ENCODE data around the gene PSMB1.

The PSMB1 gene

GRCh38 chr6:170552765-170553533 is at the start of gene PSMB1:
TSS of gene PSMB1 (minus strand) at chr6:170553307. CDS start at chr6:170553242, 65 bp downstream.
- DNase-seq (ENCODE audit: low spot score), result peak; percentile 61

DNA sequence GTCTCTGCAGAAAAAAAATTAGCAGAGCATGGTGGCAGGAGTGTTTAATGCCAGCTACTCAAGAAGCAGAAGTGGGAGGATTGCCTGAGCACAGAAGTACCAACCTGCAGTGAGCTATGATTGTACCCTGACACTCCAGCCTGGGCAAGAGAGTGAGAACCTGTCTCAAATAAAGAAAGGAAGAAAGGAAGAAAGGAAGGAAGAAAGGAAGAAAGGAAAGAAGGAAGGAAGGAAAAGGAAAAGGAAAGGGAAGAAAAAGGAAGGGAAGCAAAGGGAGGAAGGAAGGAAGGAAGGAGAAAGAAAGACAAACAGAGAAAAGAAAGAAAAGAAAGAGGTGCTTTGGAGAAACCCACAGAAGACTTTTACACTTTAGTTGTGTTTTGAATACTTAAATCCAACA is 44.2 kb upstream of the PSMB1 start:
- DNase-seq (ENCODE audit: low spot score), result no peak

GRCh38 chr6:170596426-170596825 is 43.3 kb upstream of the PSMB1 start:
- no peak for DNase-seq (ENCODE audit: low spot score)

DNA sequence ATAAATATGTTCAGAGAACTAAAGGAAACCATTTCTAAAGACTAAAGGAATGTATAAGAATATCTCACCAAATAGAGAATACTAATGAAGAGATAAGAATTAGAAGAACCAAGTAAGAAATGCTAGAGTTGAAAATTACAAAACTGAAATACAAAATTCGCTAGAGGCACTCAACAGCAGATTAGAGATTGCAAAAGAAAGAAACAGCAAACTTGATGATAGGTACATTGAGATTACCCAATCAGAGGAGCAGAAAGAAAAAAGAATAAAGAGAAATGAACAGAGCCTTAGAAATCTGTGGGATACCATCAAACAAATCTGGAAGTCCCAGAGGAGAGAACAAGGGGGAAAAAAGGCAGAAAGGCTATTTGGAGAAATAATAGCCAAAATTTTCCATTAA is 37.6 kb upstream of the PSMB1 start:
- no peak for DNase-seq (ENCODE audit: low spot score)

DNA sequence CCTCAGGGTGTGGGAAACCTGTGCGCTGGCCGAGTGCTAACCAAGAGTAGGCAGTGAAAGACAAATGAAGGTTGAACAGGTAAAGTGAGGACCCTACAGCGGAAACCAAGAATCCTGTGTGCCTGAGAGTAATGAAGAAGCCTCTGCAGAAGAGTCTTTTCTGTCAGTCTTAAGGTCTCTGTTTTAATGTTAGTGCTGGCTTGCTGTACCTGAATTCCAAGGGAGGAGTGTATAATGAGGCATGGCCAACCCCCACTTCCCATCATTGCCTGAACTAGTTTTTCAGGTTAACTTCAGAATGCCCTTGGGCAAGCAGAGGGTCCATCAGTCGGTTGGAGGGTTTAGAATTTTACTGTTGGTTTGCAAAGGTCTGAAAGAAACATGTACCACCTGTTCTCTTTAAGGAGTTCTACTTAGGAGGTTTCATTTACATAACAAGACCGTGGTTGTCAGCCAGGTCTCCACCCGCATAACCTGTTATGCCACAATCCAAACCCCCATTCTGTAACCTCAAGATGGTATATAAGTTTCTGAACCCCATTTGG is 31.9 kb upstream of the PSMB1 start:
- no peak for DNase-seq (ENCODE audit: low spot score)

GRCh38 chr6:170584181-170584953 is 31.3 kb upstream of the PSMB1 start, which contains the start of gene PDCD2:
TSS of gene PDCD2 (minus strand) at chr6:170584637. CDS start at chr6:170584581, 56 bp downstream.
- peak; percentile 95 for DNase-seq (ENCODE audit: low spot score)

- no peak for DNase-seq (ENCODE audit: low spot score)
Observed at GRCh38 chr6:170583756-170584180, 30.7 kb upstream of the PSMB1 start.

DNA sequence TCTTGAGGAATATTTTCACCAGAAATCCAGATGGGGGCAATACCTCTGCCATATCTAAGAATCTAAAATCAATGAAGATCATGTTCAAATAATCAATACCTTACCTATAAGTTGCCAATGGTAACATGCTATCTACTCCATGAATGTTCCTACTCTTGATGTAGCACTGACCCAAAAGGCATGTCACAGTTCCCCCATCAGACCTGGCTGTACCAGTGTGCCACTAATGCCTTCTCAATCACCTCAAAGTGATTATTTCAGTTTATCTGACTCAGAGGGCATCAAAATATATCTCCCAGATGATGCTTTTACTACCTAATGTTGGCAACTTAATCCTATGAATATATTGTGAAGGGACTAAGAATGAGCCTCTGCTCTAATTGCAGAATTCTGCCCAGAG is 25.8 kb upstream of the PSMB1 start:
- no peak for DNase-seq (ENCODE audit: low spot score)

DNA sequence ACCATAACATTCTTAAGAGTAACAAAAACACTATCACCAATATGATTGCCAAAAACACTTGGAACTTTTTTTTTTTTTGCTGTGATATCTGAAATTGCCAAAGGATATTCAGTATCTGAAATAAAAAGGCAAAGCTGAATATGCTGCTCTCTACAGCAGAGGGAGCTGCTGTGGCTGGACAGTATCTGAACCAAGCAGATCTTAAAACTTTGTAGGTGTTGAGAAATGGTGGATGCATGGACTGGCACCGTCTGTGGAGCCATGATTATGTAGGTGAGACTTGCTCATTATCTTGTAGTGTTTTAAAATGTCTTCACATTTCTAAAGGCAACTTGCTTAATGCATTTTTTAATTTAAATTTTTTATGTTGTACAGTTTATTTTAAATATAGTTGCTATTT is 22.1 kb upstream of the PSMB1 start:
- DNase-seq (ENCODE audit: low spot score), result no peak

DNA sequence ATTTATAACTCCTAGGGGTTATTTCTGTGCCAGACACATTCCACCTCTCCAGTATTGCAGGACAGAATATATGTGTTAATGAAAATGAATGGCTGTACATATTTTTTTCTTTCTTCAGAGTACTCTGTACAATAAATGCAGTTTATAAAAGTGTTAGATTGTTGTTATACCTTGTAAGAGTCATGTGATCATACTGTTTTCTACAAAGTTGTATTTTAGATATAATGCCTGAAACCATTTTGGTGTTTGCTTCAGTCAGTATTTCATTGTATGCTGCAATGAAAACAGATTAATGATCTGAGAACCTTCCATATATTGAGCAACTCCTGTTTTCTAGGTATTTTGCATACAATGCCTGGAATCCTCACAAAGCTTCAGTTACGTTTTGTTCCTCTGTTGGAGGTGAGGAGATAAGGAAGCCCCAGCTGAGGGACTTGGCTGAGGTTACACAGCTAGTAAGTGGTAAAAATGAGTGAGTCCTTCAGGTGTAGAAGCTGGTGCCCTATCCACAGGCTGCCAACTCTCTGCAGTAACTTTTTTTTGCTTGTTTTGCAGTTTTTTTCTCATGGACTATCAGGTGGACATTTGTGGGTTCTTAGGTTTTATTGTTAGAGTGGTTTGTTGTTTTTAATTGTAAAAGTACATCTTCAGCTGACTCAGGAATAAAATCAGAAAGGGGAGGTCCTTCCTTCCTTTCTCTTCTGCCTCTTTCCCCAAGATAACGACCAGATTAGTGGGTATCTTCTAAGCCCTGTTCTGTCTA is 19.8 kb upstream of the PSMB1 start:
- no peak for DNase-seq (ENCODE audit: low spot score)

GRCh38 chr6:170564936-170565530 is 11.9 kb upstream of the PSMB1 start:
- DNase-seq (ENCODE audit: low spot score), result no peak

DNA sequence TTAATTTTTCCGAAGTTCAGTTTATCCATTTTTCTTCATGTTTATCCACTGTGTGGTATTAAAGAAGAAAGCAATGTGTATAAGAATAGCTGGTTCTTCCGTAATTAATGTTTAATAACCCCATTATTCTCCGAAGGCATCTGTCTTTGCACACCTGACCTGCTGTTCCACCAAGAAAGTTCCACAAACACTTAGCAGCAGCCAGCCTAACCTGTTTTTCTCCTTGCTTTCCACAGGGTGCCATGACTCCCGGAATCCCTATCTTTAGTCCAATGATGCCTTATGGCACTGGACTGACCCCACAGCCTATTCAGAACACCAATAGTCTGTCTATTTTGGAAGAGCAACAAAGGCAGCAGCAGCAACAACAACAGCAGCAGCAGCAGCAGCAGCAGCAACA is 8.4 kb upstream of the PSMB1 start:
- DNase-seq (ENCODE audit: low spot score), result no peak

DNA sequence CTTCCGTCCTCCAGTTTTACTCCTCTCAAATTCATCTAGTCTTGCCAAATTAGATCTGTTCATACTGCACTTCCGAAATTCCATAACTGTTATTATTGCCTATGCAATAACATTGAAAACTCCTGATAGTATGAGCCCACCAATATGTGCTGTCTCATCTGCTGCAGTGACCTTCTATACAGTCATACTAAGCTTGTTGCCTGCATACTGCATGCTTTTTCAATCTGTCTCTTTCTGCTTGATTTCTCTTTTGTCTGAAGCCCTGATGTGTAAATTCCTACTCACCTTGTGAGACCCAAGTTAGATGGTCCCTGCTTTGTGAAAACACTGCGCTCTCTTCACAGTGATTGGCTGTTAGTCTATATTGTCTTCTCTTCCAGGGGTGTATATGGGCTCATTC is 2.2 kb upstream of the PSMB1 start:
- DNase-seq (ENCODE audit: low spot score), result no peak

DNA sequence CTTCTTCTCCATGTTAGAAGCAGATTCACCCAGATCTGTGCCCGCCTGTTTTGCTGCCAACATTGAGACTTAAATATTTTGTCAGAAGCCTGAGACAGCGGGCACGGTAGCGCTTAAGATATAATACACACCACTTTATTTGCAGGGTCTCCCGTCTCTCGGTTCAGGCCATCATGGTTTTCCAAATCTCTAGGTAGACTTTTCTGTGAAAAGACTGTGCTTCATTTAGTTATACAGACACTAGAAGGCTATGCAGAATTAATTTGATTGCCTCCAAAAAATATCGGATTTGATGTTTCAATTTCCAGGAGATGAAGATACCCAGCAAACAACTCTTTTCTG is 1.7 kb upstream of the PSMB1 start:
- no peak for DNase-seq (ENCODE audit: low spot score)

DNA sequence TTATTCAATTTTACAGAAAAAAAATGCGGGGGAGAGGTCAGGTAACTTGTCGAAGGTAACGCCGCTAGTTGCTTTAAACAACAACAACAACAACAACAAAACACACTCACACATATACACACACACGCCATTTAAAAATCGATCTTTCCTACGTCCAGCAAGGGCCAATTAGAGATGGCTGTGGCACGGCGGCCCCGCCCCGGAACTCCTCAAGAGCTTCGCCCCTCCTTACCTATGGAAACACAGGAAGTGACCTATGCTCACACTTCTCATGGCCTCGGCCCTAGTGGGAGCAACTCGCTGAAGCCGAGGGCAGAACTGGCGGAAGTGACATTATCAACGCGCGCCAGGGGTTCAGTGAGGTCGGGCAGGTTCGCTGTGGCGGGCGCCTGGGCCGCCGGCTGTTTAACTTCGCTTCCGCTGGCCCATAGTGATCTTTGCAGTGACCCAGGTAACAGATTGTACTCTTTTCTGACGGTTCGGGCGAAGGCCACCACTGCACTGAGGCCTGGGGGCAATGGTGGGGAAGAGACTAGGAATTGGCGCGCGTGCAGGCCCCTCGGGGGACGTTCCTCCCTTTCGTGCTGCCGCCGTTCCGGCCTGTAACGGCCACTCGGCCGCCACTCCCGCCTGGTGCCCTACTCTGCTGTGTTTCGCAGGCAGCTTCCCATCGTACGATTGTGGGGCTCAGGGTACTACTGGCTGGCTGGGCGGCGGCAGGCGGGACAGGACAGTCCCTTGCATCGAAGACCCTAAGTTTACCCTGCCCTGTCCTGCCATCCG is 1.1 kb upstream of the PSMB1 start, which contains the start of gene TBP:
TSS of gene TBP (plus strand) at position 357 of the 783 bp plus-strand sequence. CDS start 2,661 bp downstream, outside the sequence.
- DNase-seq (ENCODE audit: low spot score), result peak; percentile 94

GRCh38 chr6:170553534-170554012 is 466 bp upstream of the PSMB1 start:
- DNase-seq (ENCODE audit: low spot score), result peak; percentile 36

DNA sequence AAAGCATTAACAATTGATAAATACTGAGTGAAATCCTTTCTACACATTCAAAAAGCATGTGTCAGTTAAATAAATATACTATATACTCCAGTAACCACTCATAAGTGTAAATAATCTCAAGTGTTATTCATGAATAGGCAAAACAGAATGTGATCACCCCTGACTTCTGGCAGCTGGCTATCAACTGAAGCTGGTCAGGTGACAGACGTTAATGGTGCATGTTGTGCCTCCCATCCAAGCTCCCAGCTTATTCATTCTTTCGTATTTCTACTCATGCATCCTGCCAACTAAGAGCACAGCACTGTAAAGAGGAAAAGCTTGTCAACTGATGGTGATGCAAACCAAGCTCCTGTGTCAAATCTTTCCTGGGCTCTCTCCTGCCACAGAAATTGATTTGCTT is 7.7 kb downstream of the PSMB1 start:
- DNase-seq (ENCODE audit: low spot score), result no peak

DNA sequence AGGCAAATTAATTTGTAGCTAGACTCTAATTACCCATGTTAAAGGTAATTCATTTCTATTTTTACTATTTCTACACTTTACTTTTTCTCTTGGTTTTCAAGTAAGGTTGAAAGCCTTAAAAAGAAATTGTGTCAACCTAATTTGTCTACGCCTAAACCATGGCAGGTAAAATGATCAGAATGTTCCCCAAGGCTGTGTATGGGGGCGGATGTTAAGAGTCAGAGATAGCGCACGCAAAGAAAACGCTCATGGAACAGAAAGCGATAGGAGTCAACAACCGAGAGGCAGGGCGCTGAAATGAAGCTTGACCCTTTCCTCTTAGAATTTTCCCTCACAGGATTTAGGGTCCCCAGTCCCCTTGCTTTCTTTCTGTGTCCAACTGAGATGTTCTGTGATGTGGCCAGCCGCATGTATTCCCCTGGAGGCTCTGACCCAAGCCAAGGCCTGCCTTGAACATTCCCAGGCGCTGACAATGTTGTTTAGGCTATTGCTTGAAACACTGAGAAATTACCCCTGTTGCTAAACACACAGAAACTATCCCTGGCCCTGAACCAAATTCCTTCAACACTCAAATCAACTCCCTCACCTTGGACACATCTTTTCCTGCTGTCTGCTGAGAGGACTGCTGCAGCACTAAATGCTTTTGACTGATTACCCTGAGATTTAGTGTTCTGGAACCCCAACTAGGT is 10.9 kb downstream of the PSMB1 start:
- no peak for DNase-seq (ENCODE audit: low spot score)

GRCh38 chr6:170537329-170537728 is 15.8 kb downstream of the PSMB1 start:
- no peak for DNase-seq (ENCODE audit: low spot score)

GRCh38 chr6:170536671-170537070 is 16.4 kb downstream of the PSMB1 start:
- DNase-seq (ENCODE audit: low spot score), result no peak

Measured in germinal center (tissue), 1 donor.